RWPE1 (cell line): Measurements from ENCODE around the gene TM4SF1.
A peak's percentile ranks its signal among the peaks of the same experiment; 100 is the strongest.

ENCODE experiments used
- CTCF ChIA-PET: fragments of 350-600 bp; sonication (Branson Sonifier 250); formaldehyde crosslinking; extraction: SDS; loops from one replicate; lab custom pipeline; 2021; lab: Yijun Ruan, JAX
- POLR2A ChIA-PET: fragments of 400-600 bp; formaldehyde crosslinking; extraction: SDS; loops from one replicate; lab custom pipeline; 2020; ENCODE audit warnings: antibody characterized with exemption; ENCODE audit not compliant: low non-redundant PET; lab: Yijun Ruan, JAX
- DNase-seq: peaks from one replicate; pipeline ENCODE4 v3.0.0; 2012; ENCODE audit warnings: low spot score
- H3K27ac ChIP-seq: fragments of 450-650 bp; 2 replicates; pipeline ENCODE4 v1.5.1; 2017
- TF ChIP-seq, protein P1 (sequence below): fragments of 450-650 bp; conservative IDR thresholded peaks from 2 replicates; pipeline ENCODE4 v1.5.1; 2017; ENCODE audit warnings: low read depth, mild to moderate bottlenecking

Gene TM4SF1

GRCh38 chr3:149390772-149391212, 13.3 kb upstream of the TM4SF1 start:
- DNase-seq: peak; percentile 42
- POLR2A ChIA-PET: no interaction called here
- TF ChIP-seq, protein P1, sequence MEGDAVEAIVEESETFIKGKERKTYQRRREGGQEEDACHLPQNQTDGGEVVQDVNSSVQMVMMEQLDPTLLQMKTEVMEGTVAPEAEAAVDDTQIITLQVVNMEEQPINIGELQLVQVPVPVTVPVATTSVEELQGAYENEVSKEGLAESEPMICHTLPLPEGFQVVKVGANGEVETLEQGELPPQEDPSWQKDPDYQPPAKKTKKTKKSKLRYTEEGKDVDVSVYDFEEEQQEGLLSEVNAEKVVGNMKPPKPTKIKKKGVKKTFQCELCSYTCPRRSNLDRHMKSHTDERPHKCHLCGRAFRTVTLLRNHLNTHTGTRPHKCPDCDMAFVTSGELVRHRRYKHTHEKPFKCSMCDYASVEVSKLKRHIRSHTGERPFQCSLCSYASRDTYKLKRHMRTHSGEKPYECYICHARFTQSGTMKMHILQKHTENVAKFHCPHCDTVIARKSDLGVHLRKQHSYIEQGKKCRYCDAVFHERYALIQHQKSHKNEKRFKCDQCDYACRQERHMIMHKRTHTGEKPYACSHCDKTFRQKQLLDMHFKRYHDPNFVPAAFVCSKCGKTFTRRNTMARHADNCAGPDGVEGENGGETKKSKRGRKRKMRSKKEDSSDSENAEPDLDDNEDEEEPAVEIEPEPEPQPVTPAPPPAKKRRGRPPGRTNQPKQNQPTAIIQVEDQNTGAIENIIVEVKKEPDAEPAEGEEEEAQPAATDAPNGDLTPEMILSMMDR: no peak
- peak overlapping the region; percentile 53 for H3K27ac ChIP-seq
- CTCF ChIA-PET: interaction anchor here (0.6 kb wide), 1 partner anchor 90 kb away, joined by 3 read pairs; no protein-coding TSS in a partner anchor

- TF ChIP-seq, protein P1: no peak
- H3K27ac ChIP-seq: no peak overlapping the region
- ChIA-PET POLR2A (no interaction called here), CTCF (no interaction called here)
- no peak for DNase-seq
Measured at GRCh38 chr3:149390294-149390693, 12.8 kb upstream of the TM4SF1 start.

GRCh38 chr3:149388531-149389417, 11.3 kb upstream of the TM4SF1 start:
- ChIA-PET CTCF (no interaction called here), POLR2A (no interaction called here)
- TF ChIP-seq, protein P1: no peak
- H3K27ac ChIP-seq: no peak overlapping the region
- no peak for DNase-seq

DNA sequence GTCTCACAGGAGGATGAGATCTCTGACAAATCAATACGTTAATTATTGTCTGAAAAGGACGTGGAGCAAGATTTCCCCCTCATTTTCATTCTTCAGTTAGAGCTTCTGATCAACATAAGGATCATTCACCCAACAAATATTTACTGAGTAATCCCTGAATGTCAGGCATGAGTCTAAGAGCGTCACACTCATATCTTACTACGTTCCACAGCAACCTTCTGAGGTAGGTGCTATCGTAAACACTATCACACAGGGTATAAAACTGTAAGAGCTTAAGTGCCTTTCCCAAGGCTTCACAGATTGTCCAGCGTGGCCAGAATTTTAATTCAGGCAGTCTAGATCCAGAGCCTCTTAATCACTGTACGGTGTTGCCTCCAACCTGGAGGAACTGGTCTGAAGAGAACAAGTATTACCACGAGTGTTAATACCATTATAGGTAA, 10.6 kb upstream of the TM4SF1 start:
- H3K27ac ChIP-seq: no peak overlapping the region
- DNase-seq: no peak
- TF ChIP-seq, protein P1: no peak
- ChIA-PET CTCF (no interaction called here), POLR2A (no interaction called here)

DNA sequence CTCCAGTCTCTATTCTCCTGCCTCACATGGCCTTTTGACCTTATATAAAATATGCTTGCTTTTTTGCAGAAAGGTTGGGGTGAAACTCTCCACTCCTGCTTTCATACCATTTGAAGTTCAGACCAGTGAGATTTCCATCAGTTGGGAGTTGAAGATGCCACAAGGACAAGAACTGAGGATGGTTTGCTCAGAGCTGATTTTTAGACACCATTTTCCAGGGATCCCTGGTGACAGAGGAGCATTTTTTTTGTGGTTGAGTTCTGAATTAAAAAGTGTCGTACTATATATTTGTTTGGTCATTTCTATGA, 8.8 kb upstream of the TM4SF1 start:
- TF ChIP-seq, protein P1: no peak
- POLR2A ChIA-PET: no interaction called here
- DNase-seq: no peak
- no peak overlapping the region for H3K27ac ChIP-seq
- CTCF ChIA-PET: no interaction called here

GRCh38 chr3:149385617-149386298, 8.3 kb upstream of the TM4SF1 start:
- ChIA-PET CTCF (no interaction called here), POLR2A (no interaction called here)
- DNase-seq: no peak
- TF ChIP-seq, protein P1: no peak
- no peak overlapping the region for H3K27ac ChIP-seq
